Cardiac fibroblast (primary cell): ENCODE results near the gene BMAL1.
"Not testable (repeated sequence)": the region's sequence is repeated elsewhere in the genome, so short reads cannot be mapped to it uniquely, and the experiment has no call there.

Experiments used
- DNase-seq, 2 donors: peaks; one replicate each; pipeline versions ENCODE4 v3.0.0 to v3.0.0-alpha.2; 2010; ENCODE audit warnings: low read depth in 2 of 2
- H3K4me3 ChIP-seq, 2 donors: replicated peaks in 1 of 2; 1 replicate in 1 of 2; 2 replicates in 1 of 2; pipeline ENCODE4 v1.5.1; 2011; ENCODE audit warnings: low read depth in 2 of 2, low read length in 2 of 2, mild to moderate bottlenecking in 2 of 2, moderate library complexity in 1 of 2
- TF ChIP-seq, protein P1 (sequence below): IDR thresholded peaks from one replicate; pipeline ENCODE4 v1.5.1; 2011; ENCODE audit warnings: low read depth, mild to moderate bottlenecking, low read length, inconsistent platforms

The BMAL1 gene

DNA sequence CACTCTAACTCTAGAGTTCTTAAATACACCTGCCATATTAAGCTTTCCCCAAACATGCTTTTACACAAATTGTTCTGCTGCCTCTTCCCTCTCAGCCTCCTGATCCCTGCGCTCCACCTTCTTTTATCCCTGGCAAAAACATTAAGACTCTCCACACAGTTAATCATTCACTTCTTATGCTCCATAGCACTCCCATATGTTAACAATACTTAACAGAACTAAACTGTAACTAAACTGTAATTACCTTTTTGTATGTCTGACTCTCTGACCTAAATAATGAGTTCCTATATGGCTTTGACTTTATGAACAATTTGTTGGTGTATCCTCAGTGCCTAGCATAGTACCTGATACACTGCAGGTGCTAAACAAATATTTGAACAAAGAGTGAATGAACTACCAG, 113.6 kb downstream of the BMAL1 start:
- H3K4me3 ChIP-seq = no peak overlapping the region
- TF ChIP-seq, protein P1, sequence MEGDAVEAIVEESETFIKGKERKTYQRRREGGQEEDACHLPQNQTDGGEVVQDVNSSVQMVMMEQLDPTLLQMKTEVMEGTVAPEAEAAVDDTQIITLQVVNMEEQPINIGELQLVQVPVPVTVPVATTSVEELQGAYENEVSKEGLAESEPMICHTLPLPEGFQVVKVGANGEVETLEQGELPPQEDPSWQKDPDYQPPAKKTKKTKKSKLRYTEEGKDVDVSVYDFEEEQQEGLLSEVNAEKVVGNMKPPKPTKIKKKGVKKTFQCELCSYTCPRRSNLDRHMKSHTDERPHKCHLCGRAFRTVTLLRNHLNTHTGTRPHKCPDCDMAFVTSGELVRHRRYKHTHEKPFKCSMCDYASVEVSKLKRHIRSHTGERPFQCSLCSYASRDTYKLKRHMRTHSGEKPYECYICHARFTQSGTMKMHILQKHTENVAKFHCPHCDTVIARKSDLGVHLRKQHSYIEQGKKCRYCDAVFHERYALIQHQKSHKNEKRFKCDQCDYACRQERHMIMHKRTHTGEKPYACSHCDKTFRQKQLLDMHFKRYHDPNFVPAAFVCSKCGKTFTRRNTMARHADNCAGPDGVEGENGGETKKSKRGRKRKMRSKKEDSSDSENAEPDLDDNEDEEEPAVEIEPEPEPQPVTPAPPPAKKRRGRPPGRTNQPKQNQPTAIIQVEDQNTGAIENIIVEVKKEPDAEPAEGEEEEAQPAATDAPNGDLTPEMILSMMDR = no peak
- no peak for DNase-seq

DNA sequence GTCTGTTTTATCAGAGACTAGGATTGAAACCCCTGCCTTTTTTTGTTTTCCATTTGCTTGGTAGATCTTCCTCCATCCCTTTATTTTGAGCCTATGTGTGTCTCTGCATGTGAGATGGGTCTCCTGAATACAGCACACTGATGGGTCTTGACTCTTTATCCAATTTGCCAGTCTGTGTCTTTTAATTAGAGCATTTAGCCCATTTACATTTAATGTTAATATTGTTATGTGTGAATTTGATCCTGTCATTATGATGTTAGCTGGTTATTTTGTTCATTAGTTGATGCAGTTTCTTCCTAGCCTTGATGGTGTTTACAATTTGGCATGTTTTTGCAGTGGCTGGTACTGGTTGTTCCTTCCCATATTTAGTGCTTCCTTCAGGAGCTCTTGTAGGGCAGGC, 120.7 kb downstream of the BMAL1 start:
- not testable (repeated sequence) for DNase-seq, H3K4me3 ChIP-seq

DNA sequence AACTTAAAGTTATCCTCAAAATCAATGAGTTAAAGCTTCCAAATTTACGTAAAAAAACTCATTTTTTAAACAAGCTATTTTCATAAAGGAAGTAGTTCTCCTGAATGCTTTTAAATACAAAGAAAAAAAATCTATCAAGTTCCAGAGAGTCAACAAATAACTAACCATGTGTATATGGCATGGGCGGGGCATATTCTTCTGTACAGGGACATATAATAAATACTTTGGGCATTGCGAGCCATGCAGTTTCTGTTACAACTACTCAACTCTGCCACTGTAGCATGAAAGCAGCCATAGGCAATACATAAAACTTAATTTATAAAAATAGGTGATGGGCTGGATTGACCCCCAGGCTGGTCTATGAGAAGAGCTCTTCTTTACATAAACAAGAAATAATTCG, 127.6 kb downstream of the BMAL1 start:
- DNase-seq = no peak
- H3K4me3 ChIP-seq = no peak overlapping the region
- TF ChIP-seq, protein P1 = no peak

DNA sequence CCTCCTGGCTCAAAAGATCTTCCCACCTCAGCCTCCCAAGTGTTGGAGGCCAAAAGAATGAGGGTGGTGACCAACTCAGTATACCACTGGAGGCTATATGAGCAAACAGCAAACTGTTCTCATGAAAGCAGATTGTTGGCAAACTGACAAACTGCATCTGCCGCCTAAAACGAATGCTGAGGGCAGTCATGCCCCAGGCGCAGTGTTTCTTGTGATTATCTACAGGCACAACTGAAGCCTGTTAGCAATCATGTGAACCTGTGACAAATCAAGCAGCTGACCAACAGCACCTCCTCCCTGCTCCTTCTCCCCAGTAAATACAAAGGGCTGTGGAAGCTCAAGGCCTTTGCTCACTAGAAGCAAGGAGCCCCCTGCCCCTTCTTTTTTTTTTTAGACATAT, 137.6 kb downstream of the BMAL1 start:
- H3K4me3 ChIP-seq = no peak overlapping the region
- TF ChIP-seq, protein P1 = no peak
- no peak for DNase-seq

DNA sequence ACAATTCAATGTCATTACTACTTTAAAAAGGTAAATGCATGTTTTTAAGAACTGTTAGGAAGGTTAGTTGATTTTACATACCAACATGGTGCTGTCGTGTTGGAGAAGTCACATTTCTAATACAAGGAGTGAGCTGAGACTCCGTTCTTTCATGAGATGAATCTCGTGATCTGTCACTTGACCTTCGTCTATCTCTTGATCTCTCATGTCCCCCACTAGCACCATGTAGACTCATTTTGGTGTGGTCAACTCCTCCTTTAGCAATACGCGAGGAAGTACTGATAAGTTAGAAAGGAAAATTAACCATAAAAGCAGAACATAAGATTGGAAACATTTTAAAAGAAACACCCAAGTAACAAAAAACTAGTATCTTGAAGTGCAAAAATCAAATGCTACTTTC, 144.0 kb downstream of the BMAL1 start:
- TF ChIP-seq, protein P1 = no peak
- no peak for DNase-seq
- H3K4me3 ChIP-seq = no peak overlapping the region

DNA sequence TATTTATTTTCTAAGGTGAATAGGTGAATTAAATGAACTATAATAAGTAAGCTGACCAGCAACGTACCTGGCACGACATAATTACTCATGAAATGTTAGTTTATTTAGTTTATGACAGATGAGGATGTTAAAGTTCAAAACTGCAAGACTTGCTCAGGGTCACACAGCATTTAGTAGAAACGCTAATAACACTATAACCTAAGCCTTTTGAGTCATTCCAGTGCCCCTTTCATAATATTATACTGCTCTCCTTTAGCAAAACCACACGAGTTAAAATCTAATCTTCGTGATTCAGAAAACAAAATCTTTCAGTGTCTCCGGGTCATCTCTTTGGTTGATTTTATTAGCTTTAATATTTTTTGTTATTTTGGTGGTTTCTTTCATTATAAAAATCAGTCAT, 145.8 kb downstream of the BMAL1 start:
- no peak for DNase-seq
- H3K4me3 ChIP-seq = no peak overlapping the region
- TF ChIP-seq, protein P1 = no peak

DNA sequence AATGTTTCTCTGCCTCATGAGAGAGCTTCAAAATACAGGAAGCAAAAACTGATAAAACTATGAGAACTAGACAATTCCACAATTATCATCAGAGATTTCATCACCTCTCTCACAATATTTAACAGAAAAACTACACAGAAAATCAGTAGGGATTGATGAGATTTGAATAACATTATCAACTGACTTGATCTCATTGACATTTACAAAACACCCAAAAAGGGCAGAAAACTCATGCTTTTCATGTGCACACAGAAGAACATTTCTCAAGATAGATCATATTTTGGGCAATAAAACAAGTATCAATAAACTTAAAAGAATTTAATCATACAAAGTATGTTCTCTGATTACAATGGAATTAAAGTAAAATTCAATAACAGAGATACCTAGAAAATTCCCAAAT, 149.8 kb downstream of the BMAL1 start:
- DNase-seq = no peak
- no peak overlapping the region for H3K4me3 ChIP-seq
- TF ChIP-seq, protein P1 = no peak

DNA sequence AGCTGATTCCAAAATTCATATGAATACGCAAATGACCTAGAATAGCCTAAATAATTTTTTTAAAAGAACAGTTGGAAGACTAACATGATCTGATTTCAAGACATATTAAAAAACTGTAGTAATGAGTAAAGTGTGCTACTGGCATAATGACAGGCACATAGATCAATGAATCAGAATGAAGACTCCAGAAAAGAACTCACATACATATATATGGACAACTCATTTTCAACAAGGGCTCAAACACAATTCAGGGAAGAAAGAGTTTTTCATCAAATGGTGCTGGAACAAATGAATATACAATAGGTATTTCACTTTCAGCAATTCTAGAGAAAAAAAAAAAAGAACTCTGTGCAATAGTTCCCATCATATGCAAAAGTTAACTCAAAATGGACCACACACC, 151.7 kb downstream of the BMAL1 start:
- no peak overlapping the region for H3K4me3 ChIP-seq
- TF ChIP-seq, protein P1 = no peak
- no peak for DNase-seq
